Mucosa of descending colon (tissue), 3 donors: ENCODE data around the gene DOCK8. TPM values are rescaled to one million over a fixed set of nuclear protein-coding genes. Genes with fewer than 3 reads are reported as not detected.

Source experiments
- ATAC-seq: fragments of 200-7000 bp; cut with Tn5 transposase; one replicate; pipeline ENCODE4 v1.9.1; 2020; ENCODE audit warnings: mild to moderate bottlenecking, moderate library complexity
- DNase-seq, 3 donors: peaks; one replicate each; pipeline ENCODE4 v3.0.0-alpha.2; 2020
- H3K36me3 ChIP-seq: fragments of 200-600 bp; one replicate; pipeline ENCODE4 v1.8.0; 2021; ENCODE audit warnings: low read depth, mild to moderate bottlenecking
- H3K4me1 ChIP-seq: fragments of 200-600 bp; one replicate; pipeline ENCODE4 v1.8.0; 2021; ENCODE audit warnings: low read depth, mild to moderate bottlenecking
- H3K4me3 ChIP-seq: fragments of 200-600 bp; one replicate; pipeline ENCODE4 v1.8.0; 2021; ENCODE audit warnings: mild to moderate bottlenecking
- H3K9me3 ChIP-seq: fragments of 200-600 bp; one replicate; pipeline ENCODE4 v1.8.0; 2021; ENCODE audit warnings: mild to moderate bottlenecking
- CTCF ChIP-seq: fragments of 200-600 bp; IDR thresholded peaks from one replicate; pipeline ENCODE4 v1.8.0; 2022; ENCODE audit warnings: antibody characterized with exemption, mild to moderate bottlenecking
- intact Hi-C, 2 donors: fragments of 100-400 bp; cut with DNase I in 1 of 2; cut with micrococcal nuclease in 1 of 2; formaldehyde crosslinking; loops; one replicate each; pipeline versions ENCODE4 v1.11.0 to v1.11.1; 2022; cut with DNase I, micrococcal nuclease
- total RNA-seq, 3 donors: library from RNA; stranded (reverse); fragmentation: NEBNext Ultra II Directional in 2 of 3; extraction: Animal tissue kit (Norgen Biotek cat#: 25700) in 2 of 3; gene quantifications; one replicate each; pipeline versions ENCODE4 v1.2.1 to v1.2.4, GENCODE V29; 2021 to 2023
- donor health status: DM: no; HTN: no; CAD: no; lungs with moderate emphysema.
- donor health status: DM: no; HTN: no; CAD: no.
- donor health status: DM: no; HTN: yes; CAD: no.

Gene DOCK8
- total RNA-seq, 3 donors from 2014 or later: 13.5 to 16.6 (median 15.7) TPM

GRCh38 chr9:382383-382782 lies 167.7 kb downstream of the DOCK8 start:
- Histone ChIP-seq H3K4me1 (no peaks in the 10 kb centered on the region), H3K9me3 (no peaks in the 10 kb centered on the region), H3K4me3 (no peak overlapping the region), H3K36me3 (no peaks in the 10 kb centered on the region)
- no peak for TF ChIP-seq CTCF
- intact Hi-C loops: no loop called here
- ATAC-seq (no peak), DNase-seq (no peak)

GRCh38 chr9:385818-386398 lies 171.2 kb downstream of the DOCK8 start:
- peak in 2 of 3 donors; percentile 31 to 74 for DNase-seq
- peak; percentile 84 for TF ChIP-seq CTCF
- no peaks in the 10 kb centered on the region for H3K9me3 ChIP-seq
- intact Hi-C loops: no loop called here
- no peaks in the 10 kb centered on the region for H3K4me1 ChIP-seq
- no peak overlapping the region for H3K4me3 ChIP-seq
- H3K36me3 ChIP-seq: no peaks in the 10 kb centered on the region
- peak; percentile 93 for ATAC-seq

- no peak for DNase-seq
- Histone ChIP-seq H3K4me3 (no peak overlapping the region), H3K9me3 (no peaks in the 10 kb centered on the region), H3K4me1 (peaks cover 3% of the 10 kb centered on the region), H3K36me3 (no peaks in the 10 kb centered on the region)
- intact Hi-C loops: no loop called here
- TF ChIP-seq CTCF: no peak
- no peak for ATAC-seq
Observed at GRCh38 chr9:389159-389558, 174.5 kb downstream of the DOCK8 start.

- H3K36me3 ChIP-seq: no peaks in the 10 kb centered on the region
- no peaks in the 10 kb centered on the region for H3K9me3 ChIP-seq
- peaks cover 3% of the 10 kb centered on the region for H3K4me1 ChIP-seq
- intact Hi-C loops: no loop called here
- ATAC-seq: no peak
- DNase-seq: no peak
- no peak for TF ChIP-seq CTCF
- H3K4me3 ChIP-seq: no peak overlapping the region
Observed at GRCh38 chr9:389758-390157, 175.1 kb downstream of the DOCK8 start.

GRCh38 chr9:392077-392804 lies 177.6 kb downstream of the DOCK8 start:
- H3K4me1 ChIP-seq: peaks cover 3% of the 10 kb centered on the region
- no peak for TF ChIP-seq CTCF
- H3K9me3 ChIP-seq: no peaks in the 10 kb centered on the region
- no peak overlapping the region for H3K4me3 ChIP-seq
- no peak for DNase-seq
- peak; percentile 53 for ATAC-seq
- no peaks in the 10 kb centered on the region for H3K36me3 ChIP-seq
- intact Hi-C loops: no loop called here
